GM12891 (cell line): ENCODE data around the gene HSD3B7.

ENCODE experiments used
- PAX5 ChIP-seq: IDR thresholded peaks from 2 replicates; pipeline ENCODE4 v1.6.1; 2011; ENCODE audit warnings: low read length, moderate library complexity, mild to moderate bottlenecking; ENCODE audit not compliant: insufficient read depth, severe bottlenecking
- POLR2A ChIP-seq: IDR thresholded peaks from 2 replicates; pipeline ENCODE4 v1.6.1; 2011; ENCODE audit warnings: low read depth, low read length, control low read depth

DNA sequence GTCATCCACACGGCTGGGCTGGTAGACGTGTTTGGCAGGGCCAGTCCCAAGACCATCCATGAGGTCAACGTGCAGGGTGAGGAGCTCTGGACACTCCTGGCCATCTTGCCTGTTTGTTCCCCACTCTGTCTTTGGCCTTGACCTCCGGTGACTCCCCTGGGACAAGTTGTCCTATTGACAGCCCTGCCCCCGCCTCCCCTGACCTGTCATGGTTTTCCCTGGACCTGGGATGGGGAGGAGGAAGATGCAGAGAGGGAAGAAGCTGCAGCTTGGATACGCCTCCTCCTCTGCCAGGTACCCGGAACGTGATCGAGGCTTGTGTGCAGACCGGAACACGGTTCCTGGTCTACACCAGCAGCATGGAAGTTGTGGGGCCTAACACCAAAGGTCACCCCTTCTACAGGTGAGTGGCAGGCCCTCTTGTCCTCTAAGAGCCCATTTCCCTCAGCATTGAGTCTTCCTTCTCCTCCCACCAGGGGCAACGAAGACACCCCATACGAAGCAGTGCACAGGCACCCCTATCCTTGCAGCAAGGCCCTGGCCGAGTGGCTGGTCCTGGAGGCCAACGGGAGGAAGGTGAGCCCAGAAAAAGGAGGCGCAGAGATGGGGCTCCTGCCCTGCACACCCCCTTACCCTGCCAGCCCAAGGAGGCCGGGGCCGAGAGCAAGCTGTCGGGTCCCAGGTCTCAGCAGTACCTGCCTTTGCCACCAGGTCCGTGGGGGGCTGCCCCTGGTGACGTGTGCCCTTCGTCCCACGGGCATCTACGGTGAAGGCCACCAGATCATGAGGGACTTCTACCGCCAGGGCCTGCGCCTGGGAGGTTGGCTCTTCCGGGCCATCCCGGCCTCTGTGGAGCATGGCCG, 1.4 kb downstream of the HSD3B7 start:
- TF ChIP-seq POLR2A (no peak), PAX5 (no peak)
